H9 (cell line): ENCODE measurements around the gene ZNF780A. TPM values are rescaled to one million over a fixed set of nuclear protein-coding genes. Genes with fewer than 3 reads are reported as not detected.

Experiments used
- DNase-seq: peaks from one replicate; pipeline ENCODE4 v3.0.0-alpha.2; 2017
- H2AFZ ChIP-seq: one replicate; pipeline ENCODE4 v1.6.1; 2013; ENCODE audit warnings: mild to moderate bottlenecking, low read length, control low read depth, moderate library complexity
- H2AK5ac ChIP-seq: 2 replicates; pipeline ENCODE4 v1.6.1; 2013; ENCODE audit warnings: low read length, control low read depth, mixed read lengths; ENCODE audit not compliant: insufficient read length
- H2BK120ac ChIP-seq: one replicate; pipeline ENCODE4 v1.6.1; 2013; ENCODE audit warnings: low read depth, mild to moderate bottlenecking, low read length, control low read depth, inconsistent platforms; ENCODE audit not compliant: poor library complexity, severe bottlenecking
- H2BK12ac ChIP-seq: 2 replicates; pipeline ENCODE4 v1.6.1; 2013; ENCODE audit warnings: low read length, control low read depth, mixed read lengths, low read depth; ENCODE audit not compliant: insufficient read length
- H2BK15ac ChIP-seq: 2 replicates; pipeline ENCODE4 v1.6.1; 2013; ENCODE audit warnings: low read depth, low read length, control low read depth
- H2BK20ac ChIP-seq: one replicate; pipeline ENCODE4 v1.6.1; 2013; ENCODE audit warnings: low read depth, mild to moderate bottlenecking, low read length, control low read depth, inconsistent platforms; ENCODE audit not compliant: poor library complexity, severe bottlenecking
- H2BK5ac ChIP-seq: 2 replicates; pipeline ENCODE4 v1.6.1; 2013; ENCODE audit warnings: low read length, control low read depth, mixed read lengths; ENCODE audit not compliant: insufficient read length
- H3K14ac ChIP-seq: 2 replicates; pipeline ENCODE4 v1.6.1; 2013; ENCODE audit warnings: low read length, control low read depth; ENCODE audit not compliant: insufficient read depth
- H3K18ac ChIP-seq: 2 replicates; pipeline ENCODE4 v1.6.1; 2013; ENCODE audit warnings: low read depth, mild to moderate bottlenecking, mixed read lengths, low read length, control low read depth; ENCODE audit not compliant: insufficient read length
- H3K23ac ChIP-seq: 2 replicates; pipeline ENCODE4 v1.6.1; 2013; ENCODE audit warnings: low read length, control low read depth, mixed read lengths, low read depth; ENCODE audit not compliant: insufficient read length
- H3K23me2 ChIP-seq: 2 replicates; pipeline ENCODE4 v1.6.1; 2013; ENCODE audit warnings: low read depth, mild to moderate bottlenecking, mixed read lengths, low read length, control low read depth; ENCODE audit not compliant: insufficient read length, poor library complexity, severe bottlenecking
- H3K27ac ChIP-seq: 2 replicates; pipeline ENCODE4 v1.5.1; 2013; ENCODE audit warnings: low read length, control low read depth, mixed read lengths, low read depth; ENCODE audit not compliant: insufficient read length
- H3K27me3 ChIP-seq: 2 replicates; pipeline ENCODE4 v1.6.1; 2013; ENCODE audit warnings: low read length, control low read depth, inconsistent platforms; ENCODE audit not compliant: insufficient read depth
- H3K4ac ChIP-seq: 2 replicates; pipeline ENCODE4 v1.6.1; 2013; ENCODE audit warnings: low read depth, mild to moderate bottlenecking, control low read depth, inconsistent platforms, low read length, moderate library complexity
- H3K4me1 ChIP-seq: 2 replicates; pipeline ENCODE4 v1.6.1; 2013; ENCODE audit warnings: low read length, control low read depth, inconsistent platforms; ENCODE audit not compliant: insufficient read depth
- H3K4me2 ChIP-seq: 2 replicates; pipeline ENCODE4 v1.6.1; 2013; ENCODE audit warnings: low read length, control low read depth, mixed read lengths; ENCODE audit not compliant: insufficient read length, insufficient read depth
- H3K56ac ChIP-seq: 2 replicates; pipeline ENCODE4 v1.6.1; 2013; ENCODE audit warnings: low read depth, mild to moderate bottlenecking, mixed read lengths, low read length, control low read depth; ENCODE audit not compliant: insufficient read length
- H3K79me1 ChIP-seq: 2 replicates; pipeline ENCODE4 v1.6.1; 2013; ENCODE audit warnings: low read depth, mild to moderate bottlenecking, moderate library complexity, low read length, control low read depth, inconsistent platforms; ENCODE audit not compliant: insufficient read depth, poor library complexity, severe bottlenecking
- H3K79me2 ChIP-seq: 2 replicates; pipeline ENCODE4 v1.6.1; 2013; ENCODE audit warnings: low read length, control low read depth, inconsistent platforms; ENCODE audit not compliant: insufficient read depth
- H3K9ac ChIP-seq: 2 replicates; pipeline ENCODE4 v1.6.1; 2013; ENCODE audit warnings: low read length, control low read depth, mixed read lengths; ENCODE audit not compliant: insufficient read length; ENCODE audit errors: extremely low read depth
- H3K9me3 ChIP-seq: one replicate; pipeline ENCODE4 v1.6.1; 2013; ENCODE audit warnings: low read depth, low read length, inconsistent platforms; ENCODE audit not compliant: control insufficient read depth
- H3T11ph ChIP-seq: one replicate; pipeline ENCODE4 v1.6.1; 2013; ENCODE audit warnings: mild to moderate bottlenecking, low read length, control low read depth, inconsistent platforms
- H4K20me1 ChIP-seq: one replicate; pipeline ENCODE4 v1.6.1; 2013; ENCODE audit not compliant: control insufficient read depth, insufficient read length, insufficient read depth
- H4K5ac ChIP-seq: 2 replicates; pipeline ENCODE4 v1.6.1; 2013; ENCODE audit warnings: low read depth, mild to moderate bottlenecking, mixed read lengths, low read length, control low read depth; ENCODE audit not compliant: insufficient read length
- H4K8ac ChIP-seq: replicated peaks from 2 replicates; pipeline ENCODE4 v1.6.1; 2013; ENCODE audit warnings: low read length, control low read depth, mixed read lengths, low read depth; ENCODE audit not compliant: insufficient read length
- H4K91ac ChIP-seq: 2 replicates; pipeline ENCODE4 v1.6.1; 2013; ENCODE audit warnings: low read depth, mild to moderate bottlenecking, moderate library complexity, mixed read lengths, low read length, control low read depth; ENCODE audit not compliant: insufficient read length
- H3K27ac Mint-ChIP-seq, 3 experiments: 2 replicates in 2 of 3; 3 replicates in 1 of 3; pipeline ENCODE4 v1.8.0; 2020 to 2021; ENCODE audit warnings: mixed read lengths in 3 of 3, mild to moderate bottlenecking in 1 of 3, moderate library complexity in 1 of 3
- H3K27me3 Mint-ChIP-seq: 2 replicates; pipeline ENCODE4 v1.8.0; 2021; ENCODE audit warnings: low read depth, mild to moderate bottlenecking, moderate library complexity, mixed read lengths
- H3K36me3 Mint-ChIP-seq, 3 experiments: 2 replicates in 2 of 3; 3 replicates in 1 of 3; pipeline ENCODE4 v1.8.0; 2020 to 2021; ENCODE audit warnings: low read depth in 3 of 3, mixed read lengths in 3 of 3; ENCODE audit not compliant: insufficient read depth in 1 of 3
- H3K4me1 Mint-ChIP-seq, 2 experiments: 2 replicates each; pipeline ENCODE4 v1.8.0; 2020; ENCODE audit warnings: mixed read lengths in 2 of 2
- H3K4me3 Mint-ChIP-seq, 2 experiments: 2 replicates in 1 of 2; 3 replicates in 1 of 2; pipeline ENCODE4 v1.8.0; 2020 to 2021; ENCODE audit warnings: mild to moderate bottlenecking in 2 of 2, mixed read lengths in 2 of 2, moderate library complexity in 1 of 2
- H3K9me3 Mint-ChIP-seq, 2 experiments: 2 replicates in 1 of 2; 3 replicates in 1 of 2; pipeline ENCODE4 v1.8.0; 2020; ENCODE audit warnings: mild to moderate bottlenecking in 2 of 2, mixed read lengths in 2 of 2, moderate library complexity in 1 of 2
- CTCF ChIP-seq: fragments of 200-600 bp; sonication (generic); conservative IDR thresholded peaks from 3 replicates; pipeline ENCODE4 v1.8.0; 2021; ENCODE audit warnings: antibody characterized with exemption, mild to moderate bottlenecking
- WGBS: extraction: QIAGEN DNeasy Blood & Tissue Kit; methylation state at CpG from one replicate; pipeline ENCODE4 v1.1.7; 2013; ENCODE audit warnings: missing lambda C conversion rate, low lambda C conversion rate, mixed read lengths; ENCODE audit not compliant: insufficient read length; ENCODE audit errors: extremely low coverage; 5-methylcytosine and 5-hydroxymethylcytosine counted together
- total RNA-seq: library from RNA; stranded (reverse); gene quantifications from 2 replicates; pipeline ENCODE4 v1.2.1, GENCODE V29; 2021

The ZNF780A gene
- total RNA-seq, 1 experiment from 2014 or later = 16.7 TPM

GRCh38 chr19:40084948-40085347 is 5.8 kb downstream of the ZNF780A start:
- Histone ChIP-seq H4K5ac (no peak overlapping the region), H3K79me1 (peaks cover 5% of the 10 kb centered on the region), H3K14ac (peak overlapping the region; percentile 75; the same call in 1 of the 2 replicates), H3T11ph (no peak overlapping the region), H2BK5ac (no peak overlapping the region), H3K27me3 (no peaks in the 10 kb centered on the region), H2BK120ac (no peak overlapping the region), H2BK12ac (no peak overlapping the region), H2AK5ac (no peak overlapping the region), H3K18ac (no peak overlapping the region), H4K8ac (no peak overlapping the region), H3K23ac (no peak overlapping the region), H3K79me2 (no peaks in the 10 kb centered on the region; the same call in 1 of the 2 replicates), H3K4ac (no peak overlapping the region), H3K9me3 (no peaks in the 10 kb centered on the region), H2BK20ac (no peak overlapping the region), H3K23me2 (peaks cover 5% of the 10 kb centered on the region), H3K56ac (no peak overlapping the region), H2BK15ac (no peak overlapping the region), H3K4me1 (no peaks in the 10 kb centered on the region; the same call in 1 of the 2 replicates), H3K9ac (no peak overlapping the region), H3K4me2 (no peak overlapping the region), H4K20me1 (no peaks in the 10 kb centered on the region), H2AFZ (no peak overlapping the region), H3K27ac (no peak overlapping the region), H4K91ac (no peak overlapping the region)
- WGBS = no CpG with 5 or more reads among the region's 4 CpGs
- Mint-ChIP-seq H3K36me3 (peaks cover 42 to 55% (median 48%) of the 10 kb centered on the region in 3 experiments), H3K9me3 (peaks cover 8 to 13% of the 10 kb centered on the region in 2 experiments), H3K4me3 (no peak overlapping the region), H3K27ac (peak overlapping the region; percentile 50 to 59 (median 50); a peak in 5 of 7 replicates), H3K4me1 (peaks cover 10 to 14% of the 10 kb centered on the region in 2 experiments), H3K27me3 (no peaks in the 10 kb centered on the region)
- TF ChIP-seq CTCF = no peak
- no peak for DNase-seq
